WERI-Rb-1 (cell line): ENCODE measurements around the gene ANKS6.

Experiments used
- DNase-seq: peaks from one replicate; pipeline ENCODE4 v3.0.0-alpha.2; 2020
- H3K27ac ChIP-seq: fragments of 250-450 bp; sonication (Bioruptor Pico); 2 replicates; pipeline ENCODE4 v1.5.1; 2020; ENCODE audit warnings: mild to moderate bottlenecking, moderate library complexity
- H3K27me3 ChIP-seq: fragments of 250-450 bp; sonication (Bioruptor Pico); 2 replicates; pipeline ENCODE4 v1.5.1; 2021; ENCODE audit warnings: mild to moderate bottlenecking, low read depth, moderate library complexity; ENCODE audit not compliant: insufficient read depth, severe bottlenecking
- H3K36me3 ChIP-seq: fragments of 250-450 bp; sonication (Bioruptor Pico); 2 replicates; pipeline ENCODE4 v1.5.1; 2020; ENCODE audit warnings: mild to moderate bottlenecking, moderate library complexity
- H3K4me3 ChIP-seq: 2 replicates; pipeline ENCODE4 v1.5.1; 2011; ENCODE audit warnings: low read depth, mild to moderate bottlenecking, control low read depth, low read length
- H3K9me3 ChIP-seq: fragments of 250-450 bp; sonication (Bioruptor Pico); 2 replicates; pipeline ENCODE4 v1.5.1; 2021; ENCODE audit warnings: mild to moderate bottlenecking, moderate library complexity; ENCODE audit not compliant: severe bottlenecking
- CTCF ChIP-seq: IDR thresholded peaks from 2 replicates; pipeline ENCODE4 v1.5.1; 2011; ENCODE audit warnings: low read depth, mild to moderate bottlenecking, control low read depth, inconsistent platforms, low read length

The ANKS6 gene

GRCh38 chr9:98832768-98833089, 36.4 kb upstream of the ANKS6 start:
- Histone ChIP-seq H3K4me3 (no peak overlapping the region), H3K27ac (no peak overlapping the region), H3K36me3 (peaks cover 65% of the 10 kb centered on the region), H3K9me3 (no peaks in the 10 kb centered on the region), H3K27me3 (no peaks in the 10 kb centered on the region)
- no peak for DNase-seq
- no peak for TF ChIP-seq CTCF

GRCh38 chr9:98831696-98832095, 35.3 kb upstream of the ANKS6 start:
- no peak overlapping the region for H3K27ac ChIP-seq
- H3K36me3 ChIP-seq, result peaks cover 65% of the 10 kb centered on the region
- no peak for TF ChIP-seq CTCF
- no peak overlapping the region for H3K4me3 ChIP-seq
- DNase-seq, result no peak
- H3K9me3 ChIP-seq, result no peaks in the 10 kb centered on the region
- H3K27me3 ChIP-seq, result no peaks in the 10 kb centered on the region

GRCh38 chr9:98830554-98830953, 34.2 kb upstream of the ANKS6 start:
- no peak for DNase-seq
- no peak overlapping the region for H3K27ac ChIP-seq
- TF ChIP-seq CTCF, result no peak

GRCh38 chr9:98829766-98830165, 33.4 kb upstream of the ANKS6 start:
- no peaks in the 10 kb centered on the region for H3K27me3 ChIP-seq
- no peak overlapping the region for H3K27ac ChIP-seq
- H3K9me3 ChIP-seq, result no peaks in the 10 kb centered on the region
- H3K4me3 ChIP-seq, result no peak overlapping the region
- DNase-seq, result no peak
- TF ChIP-seq CTCF, result no peak
- H3K36me3 ChIP-seq, result peaks cover 64% of the 10 kb centered on the region

More at GRCh38 chr9:98830554-98830953, 34.2 kb upstream of the ANKS6 start:
- H3K36me3 ChIP-seq, result peaks cover 68% of the 10 kb centered on the region
- no peaks in the 10 kb centered on the region for H3K9me3 ChIP-seq
- H3K27me3 ChIP-seq, result no peaks in the 10 kb centered on the region
- no peak overlapping the region for H3K4me3 ChIP-seq

DNA sequence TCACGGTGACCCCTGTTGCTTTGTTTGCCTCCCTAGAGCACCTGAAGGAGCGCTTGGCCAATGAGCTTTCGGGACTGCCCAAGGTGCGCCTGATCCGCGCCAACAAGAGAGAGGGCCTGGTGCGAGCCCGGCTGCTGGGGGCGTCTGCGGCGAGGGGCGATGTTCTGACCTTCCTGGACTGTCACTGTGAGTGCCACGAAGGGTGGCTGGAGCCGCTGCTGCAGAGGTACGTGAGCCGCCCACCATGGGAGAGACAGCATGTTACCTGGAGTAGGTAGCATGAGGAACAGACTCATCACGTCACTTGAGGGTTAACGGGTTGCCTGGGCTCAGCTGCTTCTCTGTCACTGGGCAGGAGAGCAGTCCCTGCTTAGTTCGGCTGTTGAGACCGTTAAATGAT, 30.4 kb upstream of the ANKS6 start:
- no peak for DNase-seq
- H3K4me3 ChIP-seq, result no peak overlapping the region
- H3K27ac ChIP-seq, result no peak overlapping the region
- TF ChIP-seq CTCF, result no peak
- H3K36me3 ChIP-seq, result peaks cover 49% of the 10 kb centered on the region
- H3K9me3 ChIP-seq, result peaks cover 3% of the 10 kb centered on the region
- H3K27me3 ChIP-seq, result no peaks in the 10 kb centered on the region

GRCh38 chr9:98825414-98825813, 29.1 kb upstream of the ANKS6 start:
- Histone ChIP-seq H3K9me3 (peaks cover 3% of the 10 kb centered on the region), H3K36me3 (peaks cover 40% of the 10 kb centered on the region), H3K27ac (no peak overlapping the region), H3K4me3 (no peak overlapping the region), H3K27me3 (no peaks in the 10 kb centered on the region)
- TF ChIP-seq CTCF, result no peak
- no peak for DNase-seq
